NT2/D1 (cell line): ENCODE results near the gene TRAK2.
"Not testable (repeated sequence)": the region's sequence is repeated elsewhere in the genome, so short reads cannot be mapped to it uniquely, and the experiment has no call there.

Source experiments
- DNase-seq: peaks from one replicate; pipeline ENCODE4 v3.0.0-alpha.2; 2011; ENCODE audit warnings: low read depth, low spot score
- H3K27me3 ChIP-seq: 2 replicates; pipeline ENCODE4 v1.6.0; 2011; ENCODE audit warnings: mild to moderate bottlenecking; ENCODE audit not compliant: insufficient read length, insufficient read depth
- H3K36me3 ChIP-seq: 2 replicates; pipeline ENCODE4 v1.6.1; 2011; ENCODE audit warnings: mild to moderate bottlenecking, low read length, mixed read lengths; ENCODE audit not compliant: insufficient read depth, insufficient read length
- H3K4me1 ChIP-seq: 2 replicates; pipeline ENCODE4 v1.5.1; 2011; ENCODE audit not compliant: insufficient read depth, insufficient read length
- H3K4me3 ChIP-seq: 2 replicates; pipeline ENCODE4 v1.5.1; 2011; ENCODE audit warnings: low read depth; ENCODE audit not compliant: insufficient read length
- H3K9ac ChIP-seq: 2 replicates; pipeline ENCODE4 v1.6.0; 2011; ENCODE audit warnings: low read depth; ENCODE audit not compliant: insufficient read length
- H3K9me3 ChIP-seq: 2 replicates; pipeline ENCODE4 v1.5.1; 2011; ENCODE audit warnings: mild to moderate bottlenecking, low read length; ENCODE audit not compliant: insufficient read depth
- SUZ12 ChIP-seq: IDR thresholded peaks from 2 replicates; pipeline ENCODE4 v1.6.1; 2011; ENCODE audit not compliant: insufficient read length, insufficient read depth; ENCODE audit errors: extremely low read depth
- YY1 ChIP-seq: IDR thresholded peaks from 2 replicates; pipeline ENCODE4 v1.6.1; 2011; ENCODE audit not compliant: insufficient read length, insufficient read depth
- ZNF274 ChIP-seq: IDR thresholded peaks from 2 replicates; pipeline ENCODE4 v1.6.1; 2011; ENCODE audit warnings: mild to moderate bottlenecking, low read depth, low read length

TRAK2 gene

GRCh38 chr2:201433394-201433995 lies 17.8 kb downstream of the TRAK2 start:
- no peaks in the 10 kb centered on the region for H3K4me1 ChIP-seq
- no peak for DNase-seq
- H3K36me3 ChIP-seq: peaks cover 4% of the 10 kb centered on the region
- no peaks in the 10 kb centered on the region for H3K27me3 ChIP-seq
- no peak overlapping the region for H3K4me3 ChIP-seq
- peaks cover 19% of the 10 kb centered on the region for H3K9me3 ChIP-seq
- TF ChIP-seq SUZ12: no peak
- TF ChIP-seq YY1: no peak
- no peak for TF ChIP-seq ZNF274
- H3K9ac ChIP-seq: no peak overlapping the region

GRCh38 chr2:201432621-201433393 lies 18.5 kb downstream of the TRAK2 start:
- H3K4me1 ChIP-seq: no peaks in the 10 kb centered on the region
- peaks cover 19% of the 10 kb centered on the region for H3K9me3 ChIP-seq
- H3K27me3 ChIP-seq: no peaks in the 10 kb centered on the region
- peaks cover 4% of the 10 kb centered on the region for H3K36me3 ChIP-seq
- DNase-seq: no peak
- no peak for TF ChIP-seq ZNF274
- no peak for TF ChIP-seq SUZ12
- no peak for TF ChIP-seq YY1
- no peak overlapping the region for H3K9ac ChIP-seq
- H3K4me3 ChIP-seq: no peak overlapping the region

DNA sequence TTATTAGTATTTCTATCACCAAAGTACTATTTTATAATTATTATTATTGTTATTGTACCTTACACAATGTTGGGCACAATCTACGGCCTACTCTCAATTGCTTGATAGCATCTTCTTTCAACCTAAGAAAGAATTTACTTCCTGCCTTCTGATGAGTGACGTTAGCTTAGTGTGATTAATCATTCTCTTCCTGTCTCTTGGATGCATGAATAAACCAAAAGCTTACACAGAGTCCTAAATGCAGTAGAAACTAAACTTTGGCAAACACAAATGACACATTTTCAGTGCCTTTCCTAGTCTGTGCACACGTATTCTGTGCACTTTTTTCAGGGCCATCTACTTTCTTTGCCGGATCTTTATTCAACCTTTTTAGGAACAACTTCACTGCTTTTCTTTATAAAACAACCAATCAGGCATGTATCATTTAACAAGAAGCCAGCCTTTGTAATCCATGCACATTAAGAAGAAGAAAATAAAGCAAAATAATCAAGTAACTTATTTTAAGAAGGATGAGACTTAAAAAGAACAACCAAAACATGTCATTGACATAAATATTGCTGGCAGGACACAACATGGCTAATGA lies 19.1 kb downstream of the TRAK2 start:
- Histone ChIP-seq H3K9ac (no peak overlapping the region), H3K4me1 (no peaks in the 10 kb centered on the region), H3K4me3 (no peak overlapping the region)

GRCh38 chr2:201430839-201431238 lies 20.4 kb downstream of the TRAK2 start:
- no peaks in the 10 kb centered on the region for H3K27me3 ChIP-seq
- H3K4me3 ChIP-seq: no peak overlapping the region
- peaks cover 4% of the 10 kb centered on the region for H3K36me3 ChIP-seq
- DNase-seq: no peak
- H3K9me3 ChIP-seq: peaks cover 19% of the 10 kb centered on the region
- no peak overlapping the region for H3K9ac ChIP-seq
- no peak for TF ChIP-seq YY1
- H3K4me1 ChIP-seq: no peaks in the 10 kb centered on the region

More for the DNA sequence above, 19.1 kb downstream of the TRAK2 start:
- H3K27me3 ChIP-seq: no peaks in the 10 kb centered on the region
- peaks cover 19% of the 10 kb centered on the region for H3K9me3 ChIP-seq
- no peak for DNase-seq
- TF ChIP-seq YY1 (no peak), ZNF274 (no peak), SUZ12 (no peak)
- peaks cover 4% of the 10 kb centered on the region for H3K36me3 ChIP-seq

DNA sequence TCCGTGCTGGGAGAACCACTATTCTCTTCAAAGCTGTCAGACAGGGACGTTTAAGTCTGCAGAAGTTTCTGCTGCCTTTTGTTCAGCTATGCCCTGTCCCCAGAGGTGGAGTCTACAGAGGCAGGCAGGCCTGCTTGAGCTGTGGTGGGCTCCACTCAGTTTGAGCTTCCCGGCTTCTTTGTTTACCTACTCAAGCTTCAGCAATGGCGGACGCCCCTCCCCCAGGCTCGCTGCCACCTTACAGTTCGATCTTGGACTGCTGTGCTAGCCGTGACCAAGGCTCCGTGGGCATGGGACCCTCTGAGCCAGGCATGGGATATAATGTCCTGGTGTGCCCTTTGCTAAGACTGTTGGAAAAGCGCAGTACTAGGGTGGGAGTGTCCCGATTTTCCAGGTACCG lies 20.9 kb downstream of the TRAK2 start:
- not testable (repeated sequence) for H3K9ac ChIP-seq, H3K27me3 ChIP-seq, H3K4me3 ChIP-seq, DNase-seq, H3K4me1 ChIP-seq, H3K36me3 ChIP-seq
- H3K9me3 ChIP-seq: peaks cover 19% of the 10 kb centered on the region

GRCh38 chr2:201429835-201430234 lies 21.4 kb downstream of the TRAK2 start:
- not testable (repeated sequence) for H3K4me1 ChIP-seq, H3K9ac ChIP-seq, H3K27me3 ChIP-seq, DNase-seq, H3K36me3 ChIP-seq, H3K4me3 ChIP-seq
- H3K9me3 ChIP-seq: peaks cover 19% of the 10 kb centered on the region

- not testable (repeated sequence) for H3K36me3 ChIP-seq, H3K27me3 ChIP-seq, H3K9ac ChIP-seq, H3K4me3 ChIP-seq, H3K4me1 ChIP-seq, DNase-seq
- peaks cover 19% of the 10 kb centered on the region for H3K9me3 ChIP-seq
These were observed 22.9 kb downstream of the TRAK2 start for GRCh38 chr2:201428366-201428765.
